ENCODE measurements around the gene LECT2. TPM values are rescaled to one million over a fixed set of nuclear protein-coding genes. Genes with fewer than 3 reads are reported as not detected.

LECT2 gene
- total and polyA plus RNA-seq, 2 experiments from 2014 or later, result 0.45 TPM; not detected in 1

DNA sequence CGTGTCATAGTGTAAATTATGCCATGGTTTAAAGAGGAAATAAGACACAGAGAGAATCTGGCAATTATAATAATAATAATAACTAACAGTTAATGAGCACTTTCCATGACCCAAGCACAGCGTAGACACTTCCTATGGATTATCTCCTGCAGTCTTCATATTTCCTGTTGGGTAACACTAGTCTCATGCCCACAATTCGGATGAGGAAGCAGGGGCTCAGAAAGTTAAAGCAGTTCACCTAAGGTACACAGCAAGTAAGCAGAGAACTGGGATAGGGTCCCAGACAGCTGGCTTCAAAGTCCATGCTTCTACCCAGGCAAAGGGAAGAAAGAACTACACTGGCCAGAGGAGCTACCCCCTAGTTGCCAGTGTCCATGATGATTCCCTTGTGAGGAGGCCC, 46.1 kb upstream of the LECT2 start (continued):
- TF ChIP-seq CREB1 (CRISPR knock-in tag; IDR thresholded peaks at IDR 0.05; ENCODE audit: low read depth) (no peak), ZNF114 (CRISPR knock-in tag; IDR thresholded peaks at IDR 0.05) (no peak), JUNB (IDR thresholded peaks at IDR 0.05; ENCODE audit: unreplicated experiment) (no peak), ZNF331 (CRISPR knock-in tag; IDR thresholded peaks at IDR 0.05; ENCODE audit: low read depth) (no peak), NANOG (IDR thresholded peaks at IDR 0.05; ENCODE audit: borderline replicate concordance) (no peak), STAT1 (IDR thresholded peaks at IDR 0.05; ENCODE audit: unreplicated experiment) (no peak), EZH2phosphoT487 (IDR thresholded peaks at IDR 0.05; ENCODE audit: unreplicated experiment) (no peak)
- TF ChIP-seq, protein P1, sequence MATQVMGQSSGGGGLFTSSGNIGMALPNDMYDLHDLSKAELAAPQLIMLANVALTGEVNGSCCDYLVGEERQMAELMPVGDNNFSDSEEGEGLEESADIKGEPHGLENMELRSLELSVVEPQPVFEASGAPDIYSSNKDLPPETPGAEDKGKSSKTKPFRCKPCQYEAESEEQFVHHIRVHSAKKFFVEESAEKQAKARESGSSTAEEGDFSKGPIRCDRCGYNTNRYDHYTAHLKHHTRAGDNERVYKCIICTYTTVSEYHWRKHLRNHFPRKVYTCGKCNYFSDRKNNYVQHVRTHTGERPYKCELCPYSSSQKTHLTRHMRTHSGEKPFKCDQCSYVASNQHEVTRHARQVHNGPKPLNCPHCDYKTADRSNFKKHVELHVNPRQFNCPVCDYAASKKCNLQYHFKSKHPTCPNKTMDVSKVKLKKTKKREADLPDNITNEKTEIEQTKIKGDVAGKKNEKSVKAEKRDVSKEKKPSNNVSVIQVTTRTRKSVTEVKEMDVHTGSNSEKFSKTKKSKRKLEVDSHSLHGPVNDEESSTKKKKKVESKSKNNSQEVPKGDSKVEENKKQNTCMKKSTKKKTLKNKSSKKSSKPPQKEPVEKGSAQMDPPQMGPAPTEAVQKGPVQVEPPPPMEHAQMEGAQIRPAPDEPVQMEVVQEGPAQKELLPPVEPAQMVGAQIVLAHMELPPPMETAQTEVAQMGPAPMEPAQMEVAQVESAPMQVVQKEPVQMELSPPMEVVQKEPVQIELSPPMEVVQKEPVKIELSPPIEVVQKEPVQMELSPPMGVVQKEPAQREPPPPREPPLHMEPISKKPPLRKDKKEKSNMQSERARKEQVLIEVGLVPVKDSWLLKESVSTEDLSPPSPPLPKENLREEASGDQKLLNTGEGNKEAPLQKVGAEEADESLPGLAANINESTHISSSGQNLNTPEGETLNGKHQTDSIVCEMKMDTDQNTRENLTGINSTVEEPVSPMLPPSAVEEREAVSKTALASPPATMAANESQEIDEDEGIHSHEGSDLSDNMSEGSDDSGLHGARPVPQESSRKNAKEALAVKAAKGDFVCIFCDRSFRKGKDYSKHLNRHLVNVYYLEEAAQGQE (IDR thresholded peaks at IDR 0.05; ENCODE audit: unreplicated experiment), result no peak
- TF ChIP-seq, protein P2, sequence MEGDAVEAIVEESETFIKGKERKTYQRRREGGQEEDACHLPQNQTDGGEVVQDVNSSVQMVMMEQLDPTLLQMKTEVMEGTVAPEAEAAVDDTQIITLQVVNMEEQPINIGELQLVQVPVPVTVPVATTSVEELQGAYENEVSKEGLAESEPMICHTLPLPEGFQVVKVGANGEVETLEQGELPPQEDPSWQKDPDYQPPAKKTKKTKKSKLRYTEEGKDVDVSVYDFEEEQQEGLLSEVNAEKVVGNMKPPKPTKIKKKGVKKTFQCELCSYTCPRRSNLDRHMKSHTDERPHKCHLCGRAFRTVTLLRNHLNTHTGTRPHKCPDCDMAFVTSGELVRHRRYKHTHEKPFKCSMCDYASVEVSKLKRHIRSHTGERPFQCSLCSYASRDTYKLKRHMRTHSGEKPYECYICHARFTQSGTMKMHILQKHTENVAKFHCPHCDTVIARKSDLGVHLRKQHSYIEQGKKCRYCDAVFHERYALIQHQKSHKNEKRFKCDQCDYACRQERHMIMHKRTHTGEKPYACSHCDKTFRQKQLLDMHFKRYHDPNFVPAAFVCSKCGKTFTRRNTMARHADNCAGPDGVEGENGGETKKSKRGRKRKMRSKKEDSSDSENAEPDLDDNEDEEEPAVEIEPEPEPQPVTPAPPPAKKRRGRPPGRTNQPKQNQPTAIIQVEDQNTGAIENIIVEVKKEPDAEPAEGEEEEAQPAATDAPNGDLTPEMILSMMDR (conservative IDR thresholded peaks at IDR 0.05; ENCODE audit: low read depth in 2 of 2), result no peak

DNA sequence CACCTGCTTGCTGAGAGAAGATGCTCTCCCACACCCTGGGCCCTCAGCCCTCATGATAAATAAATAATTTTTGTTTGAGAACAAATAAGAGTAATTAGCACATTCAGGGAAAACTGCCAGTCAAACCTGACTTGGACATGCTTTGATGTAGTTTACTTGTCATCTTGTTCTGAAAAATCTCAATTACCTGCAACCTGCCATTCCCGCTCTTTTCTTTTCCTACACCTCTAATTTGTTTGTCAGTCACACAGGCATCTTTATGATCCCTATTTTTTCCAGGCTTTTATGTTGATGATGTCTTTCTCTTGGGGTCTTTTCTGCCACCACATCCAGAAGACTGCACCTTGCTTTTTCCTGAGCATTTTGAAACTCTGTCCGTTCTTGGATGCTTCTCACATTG, 45.4 kb upstream of the LECT2 start:
- no peaks in the 10 kb centered on the region for H3K36me3 ChIP-seq (ENCODE audit: insufficient read depth)
- TF ChIP-seq STAT1 (IDR thresholded peaks at IDR 0.05; ENCODE audit: unreplicated experiment), result no peak
- TF ChIP-seq, protein P1 (IDR thresholded peaks at IDR 0.05; ENCODE audit: unreplicated experiment), result no peak
- TF ChIP-seq, protein P2 (conservative IDR thresholded peaks at IDR 0.05; ENCODE audit: low read depth in 2 of 2), result no peak
- no peak for TF ChIP-seq CREB1 (CRISPR knock-in tag; IDR thresholded peaks at IDR 0.05; ENCODE audit: low read depth)
- TF ChIP-seq, protein P3, sequence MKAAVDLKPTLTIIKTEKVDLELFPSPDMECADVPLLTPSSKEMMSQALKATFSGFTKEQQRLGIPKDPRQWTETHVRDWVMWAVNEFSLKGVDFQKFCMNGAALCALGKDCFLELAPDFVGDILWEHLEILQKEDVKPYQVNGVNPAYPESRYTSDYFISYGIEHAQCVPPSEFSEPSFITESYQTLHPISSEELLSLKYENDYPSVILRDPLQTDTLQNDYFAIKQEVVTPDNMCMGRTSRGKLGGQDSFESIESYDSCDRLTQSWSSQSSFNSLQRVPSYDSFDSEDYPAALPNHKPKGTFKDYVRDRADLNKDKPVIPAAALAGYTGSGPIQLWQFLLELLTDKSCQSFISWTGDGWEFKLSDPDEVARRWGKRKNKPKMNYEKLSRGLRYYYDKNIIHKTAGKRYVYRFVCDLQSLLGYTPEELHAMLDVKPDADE (IDR thresholded peaks at IDR 0.05), result no peak
- no peak for TF ChIP-seq NANOG (IDR thresholded peaks at IDR 0.05; ENCODE audit: borderline replicate concordance)
- no peak for ATAC-seq

More for the DNA sequence above, 45.4 kb upstream of the LECT2 start:
- no peaks in the 10 kb centered on the region for H3K9me2 ChIP-seq (ENCODE audit: insufficient read depth)
- no peaks in the 10 kb centered on the region for H3K4me1 ChIP-seq (ENCODE audit: insufficient read depth)
- H3K4me2 ChIP-seq, result no peak overlapping the region
- no peaks in the 10 kb centered on the region for H3K27me3 ChIP-seq (ENCODE audit: insufficient read depth)
- Mint-ChIP-seq H3K4me1 (no peaks in the 10 kb centered on the region), H3K36me3 (ENCODE audit: low read depth) (no peaks in the 10 kb centered on the region), H3K9me3 (no peaks in the 10 kb centered on the region), H3K27me3 (ENCODE audit: insufficient read depth, low read depth, poor library complexity) (peaks cover 2% of the 10 kb centered on the region), H3K4me3 (no peak overlapping the region), H3K27ac (no peak overlapping the region)
- no peak for DNase-seq (ENCODE audit: low spot score)
- H3K79me2 ChIP-seq (replicated peaks; ENCODE audit: insufficient read depth), result no peaks in the 10 kb centered on the region
- no peak overlapping the region for H2AFZ ChIP-seq
- H3F3A ChIP-seq (replicated peaks; ENCODE audit: low read depth), result no peaks in the 10 kb centered on the region
- no peak overlapping the region for H3K27ac ChIP-seq (ENCODE audit: low read depth)
- no peaks in the 10 kb centered on the region for H4K20me1 ChIP-seq (replicated peaks; ENCODE audit: insufficient read depth)
- H3K4me3 ChIP-seq, result no peak overlapping the region
